ENCODE measurements around the gene TRPC6.
"Not testable (repeated sequence)": the region's sequence is repeated elsewhere in the genome, so short reads cannot be mapped to it uniquely, and the experiment has no call there.

- not testable (repeated sequence) for TF ChIP-seq CTCF (optimal IDR thresholded peaks at IDR 0.05 in 1 of 3, IDR thresholded peaks at IDR 0.05 in 1 of 3, conservative IDR thresholded peaks at IDR 0.05 in 1 of 3; ENCODE audit: extremely low read depth in 1 of 3, insufficient read depth in 2 of 3, low read length in 3 of 3); EZH2 (IDR thresholded peaks at IDR 0.05; ENCODE audit: low read length)
Measured at GRCh38 chr11:101438708-101439107, 145.1 kb downstream of the TRPC6 start.

All from keratinocyte (primary cell).